Hepatocyte (in vitro differentiated cells): ENCODE measurements around the gene SLIT2.

Experiments used
- CTCF ChIP-seq: fragments of 200-600 bp; sonication (generic); IDR thresholded peaks from 2 replicates; pipeline ENCODE4 v1.5.1; 2016; ENCODE audit warnings: antibody characterized with exemption, mild to moderate bottlenecking; ENCODE audit not compliant: poor library complexity
- EZH2 ChIP-seq: fragments of 200-600 bp; sonication (generic); IDR thresholded peaks from 2 replicates; pipeline ENCODE4 v1.6.1; 2016; ENCODE audit warnings: antibody characterized with exemption, mild to moderate bottlenecking, borderline replicate concordance
- EZH2phosphoT487 ChIP-seq: fragments of 200-600 bp; sonication (generic); IDR thresholded peaks from one replicate; pipeline ENCODE4 v1.6.1; 2018; ENCODE audit warnings: antibody characterized with exemption, mild to moderate bottlenecking, low read depth, moderate library complexity; ENCODE audit not compliant: unreplicated experiment, severe bottlenecking

- no peak for TF ChIP-seq EZH2
- TF ChIP-seq CTCF = no peak
- no peak for TF ChIP-seq EZH2phosphoT487
These were observed at the start of gene SLIT2 for GRCh38 chr4:20251796-20252655.
